NCI-H226 (cell line): ENCODE measurements around the gene TAF4B.
"Not testable (repeated sequence)": the region's sequence is repeated elsewhere in the genome, so short reads cannot be mapped to it uniquely, and the experiment has no call there.

Experiments used
- DNase-seq: peaks from one replicate; pipeline ENCODE4 v3.0.0-alpha.2; 2015

Gene TAF4B

DNA sequence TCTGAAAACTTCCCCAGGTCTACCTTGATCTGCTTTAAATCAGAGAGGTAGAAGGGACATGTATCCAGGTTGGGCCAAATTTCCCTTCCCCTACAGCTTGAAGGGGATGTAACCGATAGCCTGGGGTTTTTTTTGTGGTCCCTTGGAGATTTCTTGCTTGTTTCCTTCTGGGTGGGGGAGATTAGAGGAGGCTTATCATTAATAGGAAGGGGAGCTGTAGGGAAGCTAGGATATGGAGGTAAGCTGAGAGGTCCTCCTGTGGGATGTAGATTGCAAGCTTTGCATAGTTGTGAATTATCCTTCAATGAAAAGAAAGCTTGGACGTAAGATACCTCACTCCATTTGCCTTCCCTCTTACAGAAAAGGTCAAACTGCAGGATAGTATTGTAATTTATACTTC lies 11.1 kb downstream of the TAF4B start:
- DNase-seq: not testable (repeated sequence)

DNA sequence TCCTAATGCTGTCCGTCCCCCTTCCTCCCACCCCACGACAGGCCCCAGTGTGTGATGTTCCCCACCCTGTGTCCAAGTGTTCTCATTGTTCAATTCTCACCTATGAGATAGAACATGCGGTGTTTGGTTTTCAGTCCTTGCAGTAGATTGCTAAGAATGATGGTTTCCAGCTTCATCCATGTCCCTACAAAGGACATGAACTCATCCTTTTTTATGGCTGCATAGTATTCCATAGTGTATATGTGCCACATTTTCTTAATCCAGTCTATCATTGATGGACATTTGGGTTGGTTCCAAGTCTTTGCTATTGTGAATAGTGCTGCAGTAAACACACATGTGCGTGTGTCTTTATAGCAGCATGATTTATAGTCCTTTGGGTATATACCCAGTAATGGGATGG lies 12.5 kb downstream of the TAF4B start:
- not testable (repeated sequence) for DNase-seq

DNA sequence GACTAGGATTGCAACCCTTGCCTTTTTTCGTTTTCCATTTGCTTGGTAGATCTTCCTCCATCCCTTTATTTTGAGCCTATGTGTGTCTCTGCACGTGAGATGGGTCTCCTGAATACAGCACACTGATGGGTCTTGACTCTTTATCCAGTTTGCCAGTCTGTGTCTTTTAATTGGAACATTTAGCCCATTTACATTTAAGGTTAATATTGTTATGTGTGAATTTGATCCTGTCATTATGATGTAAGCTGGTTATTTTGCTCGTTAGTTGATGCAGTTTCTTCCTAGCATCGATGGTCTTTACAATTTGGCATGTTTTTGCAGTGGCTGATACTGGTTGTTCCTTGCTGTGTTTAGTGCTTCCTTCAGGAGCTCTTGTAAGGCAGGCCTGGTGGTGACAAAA lies 16.1 kb downstream of the TAF4B start:
- not testable (repeated sequence) for DNase-seq

DNA sequence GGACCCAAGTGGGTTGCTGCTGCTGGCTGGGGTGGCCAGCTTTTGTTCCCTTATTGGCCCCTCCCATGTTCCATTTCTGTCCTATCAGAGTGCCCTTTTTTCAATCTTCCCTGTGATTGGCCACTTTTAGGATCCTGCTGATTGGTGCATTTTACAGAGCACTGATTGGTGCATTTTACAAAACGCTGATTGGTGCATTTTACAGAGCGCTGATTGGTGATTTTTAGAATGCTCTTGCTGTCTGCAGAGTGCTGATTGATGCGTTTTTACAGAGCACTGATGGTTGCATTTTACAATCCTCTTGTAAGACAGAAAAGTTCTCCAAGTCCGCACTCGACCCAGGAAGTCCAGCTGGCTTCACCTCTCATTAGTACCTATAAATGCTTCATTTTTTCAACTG lies 19.2 kb downstream of the TAF4B start:
- DNase-seq: not testable (repeated sequence)

DNA sequence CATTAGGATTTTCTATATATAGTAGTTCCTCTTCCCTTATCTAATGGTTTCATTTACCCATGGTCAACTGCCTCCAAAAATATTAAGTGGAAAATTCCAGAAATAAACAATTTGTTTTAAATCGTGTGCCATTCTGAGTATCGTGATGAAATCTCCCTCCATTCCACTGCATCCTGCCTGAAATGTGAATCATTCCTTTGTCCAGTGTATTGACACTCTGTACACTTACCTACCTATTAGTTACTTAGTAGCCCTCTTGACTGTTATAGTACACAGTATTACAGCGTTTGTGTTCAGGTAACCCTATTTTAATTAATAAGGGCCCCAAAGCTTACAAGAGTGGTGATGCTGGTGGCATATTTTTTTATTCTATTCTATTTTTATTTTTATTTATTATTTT lies 26.2 kb downstream of the TAF4B start:
- DNase-seq: no peak

DNA sequence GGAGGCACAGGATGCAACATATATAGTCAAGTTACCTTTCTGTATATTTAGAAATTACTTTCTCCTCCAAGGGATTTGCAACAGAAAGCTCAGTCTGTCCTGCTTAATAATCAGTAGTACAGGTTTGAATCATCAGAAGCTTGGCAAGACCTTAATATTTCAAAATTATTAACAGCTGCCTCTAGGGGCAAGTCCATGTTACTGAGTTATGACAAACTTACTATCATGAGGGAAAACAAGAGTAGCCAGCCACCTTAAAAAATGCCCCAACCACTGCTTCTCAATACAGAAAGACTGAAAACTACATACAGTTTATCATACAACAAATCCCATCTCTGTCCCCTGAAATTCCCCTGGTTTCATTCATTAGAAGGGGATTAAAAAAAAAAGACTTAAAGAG lies 28.6 kb downstream of the TAF4B start:
- not testable (repeated sequence) for DNase-seq

DNA sequence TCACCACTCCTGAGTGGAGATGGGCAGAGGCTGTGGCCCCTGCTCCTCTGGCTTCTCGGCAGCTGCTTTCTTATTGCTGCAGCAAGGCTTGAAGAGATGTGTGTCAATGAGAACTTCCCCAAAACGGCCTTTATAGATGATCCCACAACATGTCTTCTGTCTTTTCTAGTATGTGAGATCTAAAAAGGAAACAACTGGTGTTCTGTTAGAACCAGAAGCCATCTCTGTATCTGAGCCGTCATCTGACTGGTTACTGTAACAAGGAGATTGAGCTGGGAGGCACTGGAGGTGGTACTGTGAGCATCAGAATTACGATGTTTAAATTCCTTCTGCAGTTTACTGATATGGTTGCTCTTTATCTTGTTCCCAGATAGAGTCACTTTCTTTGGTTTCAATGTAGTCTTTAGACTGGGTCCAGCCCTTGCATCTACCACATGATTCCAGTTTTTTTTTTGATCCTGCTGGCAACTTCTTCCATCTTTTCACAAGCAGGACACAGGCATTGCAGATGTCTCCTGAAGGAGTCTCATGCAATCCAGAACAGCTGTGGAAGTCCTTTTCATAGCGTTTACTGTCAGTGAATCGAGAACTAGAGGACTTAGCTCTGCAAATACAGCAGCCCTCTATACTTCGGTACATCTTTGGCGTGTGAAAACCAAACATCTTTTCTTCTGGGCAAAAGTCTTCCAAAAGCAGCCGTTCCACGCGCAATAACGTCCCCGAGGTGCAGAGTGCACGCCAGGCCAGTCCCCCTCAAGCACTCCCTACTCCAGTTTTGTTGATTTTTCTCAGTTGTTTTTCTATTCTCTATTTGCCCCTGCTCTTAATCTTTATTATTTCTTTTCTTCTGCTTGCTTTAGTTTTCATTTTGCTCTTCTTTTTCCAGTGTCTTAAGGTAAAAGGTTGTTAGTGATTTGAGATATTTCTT lies 29.7 kb downstream of the TAF4B start:
- DNase-seq: no peak

DNA sequence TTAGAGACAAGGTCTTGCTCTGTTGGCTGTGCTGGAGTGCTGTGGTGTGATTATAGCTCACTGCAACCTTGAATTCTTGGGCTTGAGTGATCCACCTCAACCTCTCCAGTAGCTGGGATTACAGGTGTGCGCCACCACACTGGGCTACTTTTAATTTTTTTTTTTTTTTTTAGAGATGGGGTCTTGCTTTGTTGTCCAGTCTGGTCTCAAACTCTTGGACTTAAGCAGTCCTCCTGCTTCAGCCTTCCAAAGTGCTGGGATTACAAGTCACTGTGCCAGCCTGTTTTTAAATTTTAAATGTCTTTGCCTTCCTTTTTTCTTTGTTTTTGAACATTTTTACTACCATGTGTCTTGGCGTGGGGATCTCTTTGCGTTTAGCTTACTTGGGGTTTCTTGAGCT lies 32.5 kb downstream of the TAF4B start:
- DNase-seq: no peak

DNA sequence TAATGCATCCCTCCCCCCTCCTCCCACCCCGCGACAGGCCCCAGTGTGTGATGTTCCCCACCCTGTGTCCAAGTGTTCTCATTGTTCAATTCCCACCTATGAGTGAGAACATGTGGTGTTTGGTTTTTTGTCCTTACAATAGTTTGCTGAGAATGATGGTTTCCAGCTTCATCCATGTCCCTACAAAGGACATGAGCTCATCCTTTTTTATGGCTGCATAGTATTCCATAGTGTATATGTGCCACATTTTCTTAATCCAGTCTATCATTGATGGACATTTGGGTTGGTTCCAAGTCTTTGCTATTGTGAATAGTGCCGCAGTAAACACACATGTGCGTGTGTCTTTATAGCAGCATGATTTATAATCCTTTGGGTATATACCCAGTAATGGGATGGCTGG lies 33.2 kb downstream of the TAF4B start:
- not testable (repeated sequence) for DNase-seq

DNA sequence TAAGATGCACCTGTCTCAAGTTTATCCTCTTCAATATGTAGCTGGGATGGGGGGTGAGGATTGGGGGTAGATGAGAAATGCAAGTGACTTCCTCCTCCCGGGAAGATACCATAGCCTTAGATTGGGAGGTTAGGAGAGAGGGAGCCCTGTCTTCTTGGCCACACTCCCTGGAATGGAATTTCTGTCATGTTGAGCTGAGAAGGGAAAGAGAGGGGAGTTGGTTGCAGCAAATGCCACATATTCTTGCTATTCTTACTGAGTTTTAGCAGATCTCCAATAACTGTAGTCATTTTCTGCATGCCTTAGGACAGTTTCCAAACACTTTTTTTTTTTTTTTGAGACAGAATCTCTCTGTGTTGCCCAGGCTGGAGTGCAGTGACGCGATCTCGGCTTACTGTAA lies 35.9 kb downstream of the TAF4B start:
- DNase-seq: no peak

DNA sequence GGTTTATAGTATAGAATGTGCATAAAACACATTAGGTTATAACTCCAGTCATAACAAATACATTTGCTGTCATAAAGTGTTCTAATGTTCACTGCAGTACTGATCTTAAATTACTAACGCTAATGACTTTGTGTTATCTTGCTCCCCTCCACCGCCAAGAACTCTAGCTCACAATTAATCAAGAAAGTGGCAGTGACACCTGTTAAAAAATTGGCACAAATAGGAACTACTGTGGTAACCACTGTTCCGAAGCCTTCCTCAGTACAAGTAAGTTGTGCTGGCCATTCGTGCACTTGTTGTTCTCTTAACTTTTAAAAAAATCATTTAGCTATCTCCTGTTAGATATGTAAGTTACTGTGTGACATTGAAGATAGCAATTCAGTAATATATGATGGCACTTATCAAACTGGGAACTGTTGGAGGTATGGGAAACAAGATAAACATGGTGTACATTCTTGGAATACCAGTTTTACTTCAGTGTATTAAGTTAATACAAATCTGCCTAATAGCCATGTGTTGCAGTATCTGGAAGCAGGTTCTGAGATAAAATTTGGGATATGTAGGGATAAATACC lies 41.2 kb downstream of the TAF4B start:
- peak; percentile 8 for DNase-seq

DNA sequence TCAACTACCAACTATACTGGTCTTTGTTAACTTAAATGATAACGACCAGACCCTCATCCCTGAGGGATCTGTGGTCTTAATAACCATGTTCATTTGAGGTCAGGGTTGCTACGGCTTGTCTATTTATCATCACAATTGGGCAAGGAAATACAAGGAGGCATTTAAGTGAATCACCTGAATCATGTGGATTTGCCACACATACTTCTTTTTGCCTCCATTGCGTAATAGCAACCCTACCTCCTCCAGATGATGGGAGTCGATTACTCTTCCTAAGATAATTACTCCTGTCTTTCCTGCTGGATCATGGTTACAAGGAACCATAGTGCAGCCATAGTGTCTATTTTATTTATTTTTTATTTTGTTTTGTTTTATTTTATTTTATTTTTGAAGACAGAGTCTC lies 42.2 kb downstream of the TAF4B start:
- peak; percentile 65 for DNase-seq

DNA sequence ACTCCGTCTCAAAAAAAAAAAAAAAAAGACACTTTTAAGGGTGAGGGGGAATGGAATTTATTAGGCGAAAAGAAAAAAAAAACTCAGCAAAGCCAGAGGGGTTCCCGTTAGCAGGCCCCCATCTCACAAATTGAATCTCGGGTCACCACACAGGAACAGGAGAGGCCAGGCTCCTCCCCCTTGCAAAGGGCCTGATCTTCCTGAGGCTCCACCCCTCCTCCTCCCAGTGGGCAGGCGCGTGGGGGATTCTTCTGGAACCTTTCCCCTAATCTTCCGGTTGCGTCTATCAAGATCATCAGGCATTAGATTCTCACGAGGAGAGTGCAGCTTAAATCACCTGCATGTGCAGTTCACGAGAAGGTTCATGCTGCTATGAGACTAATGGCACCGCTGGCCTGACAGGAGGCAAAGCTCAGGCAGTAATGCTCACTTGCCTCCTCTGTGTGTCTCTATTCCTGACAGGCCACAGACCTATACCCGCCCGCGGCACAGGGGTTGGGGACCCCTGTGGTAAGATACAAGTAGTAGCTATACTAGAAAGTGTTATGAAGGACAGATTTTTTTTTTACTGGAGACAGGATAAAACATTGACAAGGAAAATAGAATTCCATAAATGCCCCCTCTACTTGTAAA lies 45.8 kb downstream of the TAF4B start:
- no peak for DNase-seq

DNA sequence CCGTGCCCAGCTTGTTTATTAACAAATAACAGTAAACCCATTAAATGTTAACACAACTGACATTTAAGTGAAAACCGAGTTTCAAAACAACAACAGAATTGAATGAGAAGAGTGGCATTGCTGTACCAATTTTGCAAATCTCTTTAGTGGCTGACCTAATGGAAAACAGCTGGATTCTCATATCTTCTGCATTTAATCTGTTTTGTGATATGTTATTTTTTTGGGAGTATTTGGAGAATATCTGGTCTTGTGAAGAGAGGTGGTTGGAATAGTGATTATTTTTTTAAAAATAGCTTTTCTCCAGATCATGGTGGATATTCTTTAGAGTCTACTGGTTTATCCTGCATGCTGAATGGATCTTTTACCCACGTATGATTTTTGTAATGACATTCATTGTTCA lies 51.1 kb downstream of the TAF4B start:
- no peak for DNase-seq

DNA sequence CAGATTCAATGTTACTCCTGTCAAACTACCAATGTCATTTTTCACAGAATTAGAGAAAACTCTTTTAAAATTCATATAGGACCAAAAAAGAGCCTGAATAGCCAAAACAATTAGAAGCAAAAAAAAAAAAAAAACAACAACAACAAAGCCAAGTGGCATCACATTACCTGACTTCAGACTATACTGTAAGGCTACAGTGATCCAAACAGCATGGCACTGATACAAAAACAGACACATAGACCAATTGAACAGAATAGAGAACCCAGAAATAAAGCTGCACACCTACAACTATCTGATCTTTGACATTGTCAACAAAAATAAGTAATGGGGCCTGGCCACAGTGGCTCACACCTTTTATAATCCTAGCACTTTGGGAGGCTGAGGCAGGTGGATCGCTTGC lies 53.2 kb downstream of the TAF4B start:
- no peak for DNase-seq

DNA sequence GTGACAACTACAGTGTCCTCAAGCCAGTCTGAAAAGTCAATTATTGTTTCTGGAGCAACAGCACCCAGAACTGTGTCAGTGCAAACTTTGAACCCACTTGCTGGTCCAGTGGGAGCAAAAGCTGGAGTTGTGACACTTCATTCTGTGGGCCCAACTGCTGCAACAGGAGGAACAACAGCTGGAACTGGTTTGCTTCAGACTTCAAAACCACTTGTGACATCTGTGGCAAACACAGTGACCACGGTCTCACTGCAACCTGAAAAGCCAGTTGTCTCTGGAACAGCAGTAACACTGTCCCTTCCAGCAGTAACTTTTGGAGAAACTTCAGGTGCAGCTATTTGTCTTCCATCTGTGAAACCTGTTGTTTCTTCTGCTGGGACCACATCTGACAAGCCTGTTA lies 59.8 kb downstream of the TAF4B start:
- no peak for DNase-seq

DNA sequence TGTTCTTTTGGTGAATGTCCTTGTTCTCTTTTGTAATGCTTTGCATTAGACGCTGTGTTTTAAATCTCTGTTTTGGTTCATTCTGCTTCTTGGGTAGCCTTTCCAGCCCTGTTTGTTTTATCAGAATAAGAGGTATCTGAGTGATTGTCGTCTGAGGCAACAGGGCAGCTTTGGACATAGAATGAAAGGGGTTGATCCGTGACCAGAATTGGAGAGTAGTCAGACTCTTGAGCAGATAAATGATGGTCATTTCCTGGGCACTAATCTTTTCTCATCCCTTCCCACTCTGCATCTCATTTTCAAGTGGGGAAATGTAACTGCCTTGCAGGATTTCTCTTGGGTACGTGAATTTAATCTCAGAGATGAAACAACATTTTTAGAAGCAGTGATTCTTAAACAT lies 61.4 kb downstream of the TAF4B start:
- DNase-seq: no peak

DNA sequence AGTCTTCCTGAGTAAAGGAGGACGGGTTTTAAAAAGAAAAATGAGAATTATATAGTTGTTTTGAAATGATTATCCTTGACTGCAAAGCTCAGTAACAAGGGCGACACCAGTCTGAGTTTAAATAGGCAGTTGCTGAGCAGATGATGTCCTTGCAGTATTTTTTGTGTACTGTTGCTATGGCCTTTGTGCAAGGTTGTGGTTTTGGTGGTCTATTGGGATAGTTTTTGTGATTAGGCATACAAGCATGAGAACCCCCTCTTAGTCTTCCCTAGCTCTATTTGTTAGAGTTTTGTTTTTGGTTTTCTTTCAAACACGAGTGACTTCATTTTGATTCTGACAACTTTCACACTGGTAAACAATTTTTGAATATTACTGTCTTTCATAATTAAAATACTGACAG lies 64.1 kb downstream of the TAF4B start:
- DNase-seq: no peak

DNA sequence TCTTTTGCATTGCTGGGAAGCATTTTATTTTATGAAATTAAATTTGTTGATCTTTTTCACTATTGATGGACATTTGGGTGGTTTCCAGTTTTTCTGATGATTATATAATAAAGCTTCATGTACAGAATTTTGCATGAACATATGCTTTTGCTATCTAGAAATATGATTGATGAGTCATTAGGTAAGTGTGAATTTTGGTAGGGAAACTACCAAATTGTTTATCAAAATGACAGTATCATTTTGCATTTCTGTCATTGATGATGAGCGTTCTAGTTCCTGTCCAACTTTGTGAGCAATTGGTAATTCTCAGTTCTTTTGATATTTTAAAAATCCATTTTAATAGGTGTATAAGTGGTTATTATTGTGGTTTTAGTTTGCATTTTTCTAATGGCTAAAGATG lies 67.7 kb downstream of the TAF4B start:
- DNase-seq: no peak

DNA sequence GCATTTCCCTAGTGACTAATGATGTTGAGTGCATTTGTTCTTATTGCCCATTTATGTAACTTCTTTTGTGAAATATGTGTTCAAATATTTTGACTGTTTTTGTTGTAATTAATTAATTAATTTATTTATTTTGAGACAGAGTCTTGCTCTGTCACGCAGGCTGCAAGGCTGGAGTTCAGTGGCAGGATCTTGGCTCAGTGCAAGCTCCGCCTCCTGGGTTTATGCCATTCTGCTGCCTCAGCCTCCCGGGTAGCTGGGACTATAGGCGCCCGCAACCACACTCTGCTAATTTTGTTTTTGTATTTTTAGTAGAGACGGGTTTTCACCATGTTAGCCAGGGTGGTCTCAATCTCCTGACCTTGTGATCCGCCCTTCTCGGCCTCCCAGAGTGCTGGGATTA lies 71.9 kb downstream of the TAF4B start:
- no peak for DNase-seq

DNA sequence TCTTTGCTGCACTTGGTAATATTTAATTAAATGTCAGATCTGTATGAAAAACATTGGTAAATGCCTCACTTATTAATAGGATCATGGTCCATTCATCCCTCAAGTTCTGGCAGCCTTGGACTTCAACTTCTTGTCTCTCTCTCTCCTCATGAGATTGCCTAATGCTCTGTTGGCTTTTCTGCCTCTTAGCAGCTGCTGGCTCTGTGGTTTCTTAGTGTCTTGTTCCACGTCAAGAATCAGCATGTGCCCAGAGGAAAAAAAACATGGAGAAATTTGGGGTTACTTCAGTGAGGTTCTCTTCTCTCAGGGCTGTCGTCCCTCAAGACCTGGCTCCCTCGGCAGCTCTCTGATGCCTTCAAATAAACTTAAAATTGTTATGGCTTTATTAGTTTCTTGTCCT lies 75.4 kb downstream of the TAF4B start:
- no peak for DNase-seq

DNA sequence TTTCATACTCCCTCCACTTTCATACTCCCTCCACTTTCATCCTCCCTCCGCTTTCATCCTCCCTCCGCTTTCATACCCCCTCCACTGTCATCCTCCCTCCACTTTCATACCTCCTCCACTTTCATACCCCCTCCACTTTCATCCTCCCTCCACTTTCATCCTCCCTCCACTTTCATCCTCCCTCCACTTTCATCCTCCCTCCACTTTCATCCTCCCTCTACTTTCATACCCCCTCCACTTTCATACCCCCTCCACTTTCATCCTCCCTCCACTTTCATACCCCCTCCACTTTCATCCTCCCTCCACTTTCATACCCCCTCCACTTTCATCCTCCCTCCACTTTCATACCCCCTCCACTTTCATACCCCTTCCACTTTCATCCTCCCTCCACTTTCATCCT lies 77.0 kb downstream of the TAF4B start:
- DNase-seq: not testable (repeated sequence)

DNA sequence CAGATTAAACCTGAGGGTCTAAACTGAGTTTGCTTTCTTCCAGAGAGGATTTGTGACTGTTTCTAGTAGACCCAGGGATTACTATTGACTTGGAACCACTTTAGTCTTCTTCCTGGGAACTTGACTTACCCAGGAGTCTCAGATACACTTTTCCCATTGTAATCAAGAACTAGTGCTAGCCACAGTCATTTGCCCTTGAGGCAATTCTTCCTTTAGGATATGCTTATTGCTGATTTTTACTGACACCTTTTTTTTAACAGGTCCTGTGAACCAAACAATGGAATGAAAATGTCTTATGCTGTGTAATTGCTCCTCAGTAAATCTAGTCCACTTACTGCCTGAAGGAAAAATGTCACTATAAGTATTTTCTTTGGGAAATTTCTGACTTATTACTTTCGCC lies 78.3 kb downstream of the TAF4B start:
- no peak for DNase-seq

DNA sequence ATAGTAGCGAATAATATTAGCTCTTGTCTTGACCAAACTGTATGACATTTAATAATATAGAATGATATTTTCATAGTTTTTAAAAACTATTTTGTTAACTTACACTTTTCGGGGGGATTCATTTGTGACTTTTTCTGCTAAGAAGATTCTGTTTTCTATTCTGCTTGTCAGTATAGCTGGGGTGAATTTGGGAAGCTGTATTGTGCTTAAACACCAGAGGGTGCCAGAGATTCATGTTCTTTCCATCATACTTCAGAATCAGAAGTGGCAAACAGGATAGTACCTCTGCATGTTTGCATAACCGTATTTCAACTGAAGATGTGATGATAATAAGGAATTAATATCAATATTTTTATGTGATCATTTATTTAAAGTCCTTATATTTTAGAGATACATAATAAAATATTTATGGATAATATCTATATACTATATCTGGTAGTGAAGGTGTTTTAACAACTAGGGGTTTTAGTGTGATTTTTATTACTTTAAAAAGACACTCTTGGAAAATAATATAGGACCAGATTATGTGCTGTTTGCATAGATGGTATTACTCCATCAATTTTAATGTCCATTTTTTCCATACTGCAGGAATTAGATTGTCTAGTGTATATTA lies 81.0 kb downstream of the TAF4B start:
- peak; percentile 12 for DNase-seq
